ENCODE data around the gene BAIAP2.
"Not testable (repeated sequence)": the region's sequence is repeated elsewhere in the genome, so short reads cannot be mapped to it uniquely, and the experiment has no call there.

BAIAP2 gene

DNA sequence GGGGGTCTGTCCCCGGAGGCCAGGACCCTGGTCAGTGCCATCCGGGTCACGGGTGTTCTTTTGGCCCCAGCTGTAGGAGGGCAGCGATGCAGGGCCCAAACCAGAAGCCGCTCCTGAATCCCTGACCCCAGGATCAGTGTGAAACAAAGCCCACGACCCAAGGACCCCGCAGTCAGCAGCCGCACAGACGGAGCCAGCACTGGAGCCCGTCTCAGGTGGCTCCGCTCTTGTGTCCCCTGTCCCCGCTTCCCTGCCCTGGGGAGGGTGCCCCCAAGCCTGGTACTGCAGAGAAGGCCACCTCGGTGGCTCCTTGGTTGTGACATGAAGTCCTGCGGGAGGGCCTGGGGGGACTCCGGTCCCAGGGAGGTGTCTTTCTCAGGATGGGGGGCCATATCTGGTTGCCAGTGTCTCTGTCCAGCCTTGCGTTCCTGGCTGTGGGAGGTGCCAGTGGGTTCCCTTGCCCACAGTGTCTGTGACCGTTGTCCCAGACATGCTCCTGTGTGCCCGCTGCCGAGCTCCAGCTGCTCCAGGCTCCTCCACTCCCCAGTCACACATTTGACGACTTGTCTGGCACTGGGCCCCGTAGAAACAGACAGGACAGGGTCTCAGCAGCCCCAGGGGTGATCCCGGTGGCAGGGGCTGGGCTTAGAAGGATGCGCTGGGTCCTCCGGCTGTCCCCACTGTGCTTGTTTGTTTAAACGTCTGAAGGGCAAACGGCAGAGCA lies 33.6 kb downstream of the BAIAP2 start:
- no peak for DNase-seq (ENCODE audit: low read depth, low spot score)

GRCh38 chr17:81069135-81069645 lies 34.2 kb downstream of the BAIAP2 start:
- DNase-seq (ENCODE audit: low read depth, low spot score), result no peak

DNA sequence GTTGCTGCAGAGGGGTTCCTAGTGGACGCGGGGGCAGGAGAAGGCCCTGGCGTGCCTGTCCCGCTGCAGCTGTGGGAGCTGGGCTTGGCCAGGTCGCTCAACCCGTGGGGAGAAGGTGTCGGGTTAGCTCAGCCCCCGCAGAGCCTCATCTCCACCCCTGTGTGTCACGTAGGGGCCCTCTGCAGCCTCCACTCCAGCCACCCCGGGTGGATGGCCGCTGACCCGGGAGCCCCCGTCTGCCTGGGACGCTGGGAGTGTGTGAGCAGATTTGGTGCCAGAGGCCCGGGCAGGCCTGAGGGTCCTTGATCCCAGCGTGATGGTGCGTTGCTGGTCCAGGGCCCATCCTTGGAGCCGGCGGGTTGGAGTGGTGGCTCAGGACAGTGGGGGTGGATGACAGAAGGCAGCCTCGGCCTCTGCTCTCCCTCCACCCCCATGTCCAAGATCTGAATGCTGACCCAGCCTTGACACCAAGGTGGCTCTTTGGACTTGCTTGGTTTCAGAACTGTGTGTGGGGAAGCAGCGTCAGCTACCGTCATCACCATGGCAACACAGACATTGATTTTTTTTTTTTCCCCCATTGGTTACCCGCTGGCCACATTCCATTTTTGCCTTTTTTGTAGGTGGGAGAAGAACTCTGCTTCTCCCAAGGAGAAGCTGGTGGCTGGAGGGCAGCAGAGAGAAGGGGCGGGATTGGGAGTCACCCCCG lies 35.7 kb downstream of the BAIAP2 start:
- DNase-seq (ENCODE audit: low read depth, low spot score), result no peak

- DNase-seq (ENCODE audit: low read depth, low spot score), result no peak
These were observed 37.1 kb downstream of the BAIAP2 start for GRCh38 chr17:81071761-81072741.

GRCh38 chr17:81073967-81074839 lies 39.3 kb downstream of the BAIAP2 start:
- no peak for DNase-seq (ENCODE audit: low read depth, low spot score)

GRCh38 chr17:81074875-81075274 lies 39.9 kb downstream of the BAIAP2 start:
- no peak for DNase-seq (ENCODE audit: low read depth, low spot score)

- no peak for DNase-seq (ENCODE audit: low read depth, low spot score)
These were observed 40.4 kb downstream of the BAIAP2 start for GRCh38 chr17:81075307-81075706.

- DNase-seq (ENCODE audit: low read depth, low spot score), result no peak
These were observed 41.3 kb downstream of the BAIAP2 start for GRCh38 chr17:81076141-81076679.

DNA sequence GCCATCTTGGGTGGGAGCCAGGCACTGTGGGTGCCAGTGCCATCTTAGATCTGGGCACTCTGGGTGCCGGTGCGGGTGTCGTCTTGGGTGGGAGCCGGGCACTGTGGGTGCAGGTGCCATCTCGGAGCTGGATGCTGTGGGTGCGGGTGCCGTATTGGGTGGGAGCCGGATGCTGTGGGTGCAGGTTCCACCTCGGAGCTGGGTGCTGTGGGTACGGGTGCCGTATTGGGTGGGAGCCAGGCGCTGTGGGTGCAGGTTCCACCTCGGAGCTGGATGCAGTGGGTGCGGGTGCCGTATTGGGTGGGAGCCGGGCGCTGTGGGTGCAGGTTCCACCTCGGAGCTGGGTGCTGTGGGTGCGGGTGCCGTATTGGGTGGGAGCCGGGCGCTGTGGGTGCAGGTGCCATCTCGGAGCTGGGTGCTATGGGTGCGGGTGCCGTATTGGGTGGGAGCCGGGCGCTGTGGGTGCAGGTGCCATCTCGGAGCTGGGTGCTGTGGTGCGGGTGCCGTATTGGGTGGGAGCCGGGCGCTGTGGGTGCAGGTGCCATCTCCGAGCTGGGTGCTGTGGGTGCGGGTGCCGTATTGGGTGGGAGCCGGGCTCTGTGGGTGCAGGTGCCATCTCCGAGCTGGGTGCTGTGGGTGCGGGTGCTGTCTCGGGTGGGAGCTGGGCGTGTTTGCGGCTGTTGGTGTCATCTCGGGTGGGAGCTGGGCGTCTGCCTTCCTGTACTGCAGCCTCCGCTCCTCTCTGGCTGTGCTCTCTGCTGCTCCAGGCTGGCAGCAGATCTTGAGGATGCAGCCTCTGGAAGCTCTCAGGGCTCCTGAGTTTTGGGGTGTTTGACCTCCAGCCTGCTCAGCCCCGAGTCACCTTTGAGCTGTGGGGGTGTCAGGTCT lies 43.3 kb downstream of the BAIAP2 start:
- DNase-seq (ENCODE audit: low read depth, low spot score), result not testable (repeated sequence)

- no peak for DNase-seq (ENCODE audit: low read depth, low spot score)
These were observed 45.1 kb downstream of the BAIAP2 start for GRCh38 chr17:81080019-81080418.

DNA sequence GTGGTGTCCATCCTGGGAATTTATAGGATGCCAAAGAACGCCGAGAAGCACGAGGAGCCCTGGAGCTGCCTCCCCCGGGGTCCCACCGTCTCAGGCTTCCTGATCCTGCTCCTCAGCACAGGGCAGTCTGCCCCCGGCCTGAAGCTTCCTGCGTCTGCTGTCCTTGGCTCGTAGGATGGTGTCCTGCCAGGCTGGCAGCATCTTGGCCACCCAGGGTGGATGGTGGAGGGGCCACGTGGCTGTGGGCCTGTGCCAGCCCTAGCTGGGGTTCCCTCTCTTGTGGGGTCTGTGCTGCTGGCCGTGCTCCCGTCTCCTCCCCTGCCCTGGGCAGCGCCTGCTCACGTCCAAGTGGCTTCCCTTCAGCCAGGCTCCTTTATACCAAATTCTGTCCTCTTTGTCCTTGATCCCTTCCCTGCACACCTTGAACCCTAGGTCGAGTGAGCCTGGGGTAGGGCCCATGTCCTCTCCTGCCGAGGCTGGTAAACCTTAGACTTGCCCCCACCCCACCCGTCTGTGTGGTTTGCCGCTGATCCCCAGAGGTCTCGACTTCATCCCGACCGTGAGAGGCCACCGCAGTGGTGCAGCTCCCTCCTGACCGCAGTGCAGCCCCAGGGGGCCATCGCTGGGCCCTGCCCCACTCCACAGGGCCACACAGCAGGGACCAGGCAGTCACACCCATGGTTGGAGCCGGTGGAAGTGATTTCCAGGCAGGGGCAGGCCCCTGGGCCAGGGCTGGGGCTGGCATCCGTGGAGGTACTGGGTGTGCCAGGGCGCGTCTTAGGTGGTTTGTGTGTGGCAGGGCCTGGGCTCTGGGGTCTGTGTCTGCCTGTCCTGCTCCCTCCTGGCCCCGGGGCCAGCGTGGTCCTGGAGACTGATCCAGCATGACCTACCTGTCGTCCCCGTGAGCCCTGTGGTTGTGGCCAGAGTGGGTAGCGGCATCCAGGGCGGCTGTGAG lies 46.5 kb downstream of the BAIAP2 start:
- DNase-seq (ENCODE audit: low read depth, low spot score), result no peak

GRCh38 chr17:81082177-81083073 lies 47.5 kb downstream of the BAIAP2 start:
- DNase-seq (ENCODE audit: low read depth, low spot score), result no peak

DNA sequence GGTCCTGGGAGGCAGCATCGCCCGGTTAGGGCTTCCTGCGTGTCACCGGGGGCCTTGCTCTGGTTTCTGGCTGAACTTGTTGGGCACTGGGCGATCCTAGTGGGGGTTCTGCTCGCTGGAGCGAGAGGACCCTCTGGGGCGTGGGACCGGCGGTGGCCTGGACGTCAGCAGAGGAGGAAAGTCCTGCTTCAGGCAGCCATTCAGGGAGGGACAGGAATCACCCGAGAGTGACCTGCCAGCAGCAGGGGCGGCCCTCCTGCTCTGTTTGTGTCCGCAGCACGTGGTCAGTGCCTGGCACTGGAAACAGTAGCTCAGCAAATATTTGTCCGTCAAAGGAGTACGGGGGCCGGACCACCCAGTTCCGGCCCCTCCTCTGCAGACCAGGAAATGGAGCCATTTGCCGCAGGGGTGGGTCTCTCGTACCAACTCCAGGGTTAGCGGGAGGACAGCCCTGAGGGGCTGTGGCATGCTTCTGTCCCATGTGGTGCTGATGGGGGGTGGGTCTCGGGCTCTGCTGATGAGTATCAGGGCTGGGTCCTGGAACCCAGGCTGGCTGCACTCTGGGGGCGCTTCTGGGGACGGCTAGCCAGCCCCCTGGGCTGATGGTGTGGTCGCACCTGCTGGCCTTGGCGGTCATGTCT lies 48.3 kb downstream of the BAIAP2 start:
- DNase-seq (ENCODE audit: low read depth, low spot score), result no peak

- DNase-seq (ENCODE audit: low read depth, low spot score), result no peak
These were observed 49.9 kb downstream of the BAIAP2 start for GRCh38 chr17:81084680-81085419.

- no peak for DNase-seq (ENCODE audit: low read depth, low spot score)
These were observed 50.5 kb downstream of the BAIAP2 start for GRCh38 chr17:81085420-81085911.
